Choroid plexus epithelial cell (primary cell): ENCODE measurements around the gene CAMK1G.

Source experiments
- DNase-seq: peaks from one replicate; pipeline ENCODE4 v3.0.0-alpha.2; 2010; ENCODE audit warnings: low read depth
- H3K4me3 ChIP-seq: 2 replicates; pipeline ENCODE4 v1.5.1; 2011; ENCODE audit warnings: low read depth, mild to moderate bottlenecking, control low read depth, low read length, moderate library complexity
- TF ChIP-seq, protein P1 (sequence below): conservative IDR thresholded peaks from 2 replicates; pipeline ENCODE4 v1.5.1; 2011; ENCODE audit warnings: low read depth, mild to moderate bottlenecking, control low read depth, inconsistent platforms, low read length, moderate library complexity

CAMK1G gene

DNA sequence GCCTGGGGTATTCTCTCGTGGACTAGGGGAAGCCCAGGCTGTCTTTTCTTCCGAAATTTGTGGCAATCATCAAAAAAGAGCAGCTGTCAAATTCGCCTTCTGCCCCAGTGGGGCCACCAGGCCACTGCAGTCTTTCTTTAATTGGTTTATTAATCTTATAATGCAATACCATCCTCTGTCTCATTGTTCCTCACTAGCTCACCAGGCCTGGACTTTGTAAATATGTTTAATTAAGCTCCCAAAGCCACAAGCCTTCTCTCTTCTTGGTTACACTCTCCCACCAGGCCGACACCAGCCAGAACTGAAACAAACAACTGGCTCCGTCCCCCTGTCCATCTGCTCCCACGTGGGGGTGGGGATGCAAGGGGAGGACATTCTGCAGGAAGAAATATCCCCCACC is 22.0 kb upstream of the CAMK1G start:
- DNase-seq: no peak
- no peak overlapping the region for H3K4me3 ChIP-seq
- TF ChIP-seq, protein P1, sequence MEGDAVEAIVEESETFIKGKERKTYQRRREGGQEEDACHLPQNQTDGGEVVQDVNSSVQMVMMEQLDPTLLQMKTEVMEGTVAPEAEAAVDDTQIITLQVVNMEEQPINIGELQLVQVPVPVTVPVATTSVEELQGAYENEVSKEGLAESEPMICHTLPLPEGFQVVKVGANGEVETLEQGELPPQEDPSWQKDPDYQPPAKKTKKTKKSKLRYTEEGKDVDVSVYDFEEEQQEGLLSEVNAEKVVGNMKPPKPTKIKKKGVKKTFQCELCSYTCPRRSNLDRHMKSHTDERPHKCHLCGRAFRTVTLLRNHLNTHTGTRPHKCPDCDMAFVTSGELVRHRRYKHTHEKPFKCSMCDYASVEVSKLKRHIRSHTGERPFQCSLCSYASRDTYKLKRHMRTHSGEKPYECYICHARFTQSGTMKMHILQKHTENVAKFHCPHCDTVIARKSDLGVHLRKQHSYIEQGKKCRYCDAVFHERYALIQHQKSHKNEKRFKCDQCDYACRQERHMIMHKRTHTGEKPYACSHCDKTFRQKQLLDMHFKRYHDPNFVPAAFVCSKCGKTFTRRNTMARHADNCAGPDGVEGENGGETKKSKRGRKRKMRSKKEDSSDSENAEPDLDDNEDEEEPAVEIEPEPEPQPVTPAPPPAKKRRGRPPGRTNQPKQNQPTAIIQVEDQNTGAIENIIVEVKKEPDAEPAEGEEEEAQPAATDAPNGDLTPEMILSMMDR: no peak

DNA sequence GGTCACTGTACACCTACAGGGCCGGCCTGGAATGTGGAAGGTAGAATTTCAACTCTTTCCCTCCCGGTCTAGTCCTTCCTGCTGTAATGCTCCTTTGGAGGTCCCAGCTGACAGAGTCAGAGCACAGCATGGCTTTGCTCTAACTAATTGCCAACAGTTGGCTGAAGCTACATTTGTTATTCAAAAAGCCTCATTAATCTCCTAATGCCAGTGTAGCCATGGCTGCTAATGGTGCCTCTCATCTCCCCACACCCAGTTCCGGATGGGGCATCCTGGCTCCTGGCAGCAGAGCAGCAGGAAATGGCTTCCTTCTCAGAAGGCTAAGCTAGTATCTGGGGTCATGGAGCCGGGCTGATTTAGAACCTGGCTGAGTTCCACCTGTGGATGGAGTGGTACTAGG is 18.7 kb upstream of the CAMK1G start:
- TF ChIP-seq, protein P1: no peak
- no peak overlapping the region for H3K4me3 ChIP-seq
- DNase-seq: no peak

DNA sequence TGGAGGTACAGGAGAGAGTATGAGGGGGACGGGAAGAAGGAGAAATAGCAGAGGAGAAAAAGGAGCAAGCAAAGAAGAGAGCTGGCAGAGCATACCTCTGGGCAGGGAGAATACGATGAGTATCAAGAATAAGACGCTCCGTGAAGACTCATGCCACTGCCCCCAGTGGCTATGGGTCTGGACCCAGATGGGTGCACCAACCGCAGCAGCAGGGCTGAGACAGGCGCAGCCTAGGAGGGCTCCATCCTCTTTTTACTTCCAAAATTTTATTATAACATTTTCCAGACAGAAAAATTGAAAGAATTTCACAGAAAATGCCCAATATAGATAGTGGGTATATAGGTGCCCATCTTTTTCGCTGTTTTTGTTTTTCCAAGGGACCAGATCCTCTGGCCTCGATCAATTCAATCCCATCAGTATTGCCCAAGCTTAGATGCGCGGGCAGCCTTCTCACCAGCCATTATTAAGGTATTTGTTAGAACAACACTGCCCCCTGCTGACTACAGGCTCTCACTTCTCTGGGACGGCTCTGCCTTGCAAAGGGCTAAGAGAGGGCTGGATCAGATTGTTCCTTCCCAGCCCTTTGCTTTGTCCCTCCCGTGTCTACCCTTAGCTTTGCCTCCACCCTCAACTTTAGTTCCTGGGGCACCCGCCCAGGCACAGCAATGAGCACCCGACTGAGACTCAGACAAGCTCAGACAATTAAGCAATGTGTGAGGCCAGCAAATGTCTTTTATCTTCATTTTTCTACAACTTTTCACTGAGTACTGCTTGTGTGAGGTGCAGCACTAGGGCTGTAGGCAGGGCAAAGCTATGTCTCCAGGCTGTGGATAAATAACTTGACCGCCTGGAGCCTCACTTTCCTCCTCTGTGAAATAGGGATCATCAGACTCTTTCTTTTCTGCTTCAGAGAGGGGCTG is 17.5 kb upstream of the CAMK1G start:
- peak; percentile 92 for DNase-seq
- TF ChIP-seq, protein P1: peak; percentile 85
- H3K4me3 ChIP-seq: no peak overlapping the region

DNA sequence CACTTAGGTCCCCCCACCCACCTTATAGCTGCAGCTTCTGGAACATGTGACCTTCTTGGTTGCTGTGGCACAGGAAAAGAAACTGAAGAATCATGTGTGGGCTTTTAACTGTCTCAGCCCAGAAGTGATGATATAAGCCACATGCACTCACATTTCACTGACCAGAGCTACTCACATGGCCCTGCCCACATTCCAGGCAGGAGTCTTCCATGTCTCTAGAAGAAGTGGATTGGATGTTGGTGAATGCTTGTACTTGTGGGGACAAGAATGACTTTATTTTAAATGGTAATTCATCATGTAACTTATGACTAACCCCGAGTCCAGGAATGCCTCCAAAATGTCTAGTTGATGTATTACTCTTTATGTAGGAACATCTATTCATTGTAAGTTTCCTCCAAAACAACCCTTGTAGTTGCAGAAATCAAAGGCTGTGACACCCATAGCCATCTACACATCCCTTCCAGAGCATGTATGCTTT is 15.8 kb upstream of the CAMK1G start:
- no peak overlapping the region for H3K4me3 ChIP-seq
- DNase-seq: peak; percentile 71
- TF ChIP-seq, protein P1: no peak

DNA sequence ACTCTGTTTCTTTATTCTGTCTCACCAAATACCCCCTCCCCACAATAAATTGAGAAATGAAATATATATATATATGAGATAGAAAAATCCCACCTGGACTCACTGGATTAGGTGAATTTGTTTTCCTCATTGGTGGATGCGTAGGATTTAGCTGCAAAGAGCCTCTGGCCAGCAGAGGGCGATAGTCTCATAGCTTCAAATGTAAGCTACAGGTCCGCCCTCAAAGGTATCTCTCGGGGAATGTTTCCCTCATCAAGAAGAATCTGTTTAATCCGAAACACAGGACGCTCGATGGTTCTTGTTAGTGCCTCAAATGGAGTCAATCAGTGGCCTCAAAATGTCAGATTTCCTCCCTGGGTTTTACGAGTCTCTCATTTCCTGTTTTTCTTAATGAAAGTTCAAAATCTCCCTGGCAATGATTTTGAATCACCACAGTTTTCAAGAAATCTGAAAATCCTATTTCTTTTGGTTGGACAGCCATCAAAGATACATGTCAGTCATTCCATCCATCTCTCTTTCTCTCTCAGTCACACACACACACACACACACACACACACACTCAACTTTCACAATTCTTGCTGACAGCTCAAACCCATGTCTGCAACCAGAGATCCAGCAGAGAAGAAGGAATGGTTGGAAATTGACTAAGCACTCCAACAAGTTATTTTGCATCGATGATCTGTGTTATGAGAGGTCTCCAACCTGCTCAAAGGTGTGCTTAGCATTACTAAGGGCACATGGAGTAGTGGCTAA is 13.9 kb upstream of the CAMK1G start:
- TF ChIP-seq, protein P1: peak; percentile 98
- H3K4me3 ChIP-seq: peak overlapping the region; percentile 20
- peak; percentile 91 for DNase-seq

DNA sequence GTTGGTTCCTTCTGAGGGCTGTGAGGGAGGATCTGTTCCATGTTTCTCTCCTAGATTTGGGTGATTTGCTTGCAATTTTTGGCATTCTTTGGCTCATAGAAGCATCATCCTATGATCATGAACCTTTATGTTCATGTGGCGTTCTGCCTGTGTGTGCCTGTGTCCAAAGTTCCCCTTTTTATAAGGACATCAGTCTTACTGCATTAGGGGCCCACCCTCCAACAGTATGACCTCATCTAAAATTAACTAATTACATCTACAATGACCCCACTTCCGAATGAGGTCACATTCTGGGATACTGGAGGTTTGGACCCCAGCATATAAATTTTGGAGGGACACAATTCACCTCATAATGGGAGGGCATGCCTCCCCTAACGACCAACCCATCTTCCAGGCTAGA is 12.8 kb upstream of the CAMK1G start:
- no peak overlapping the region for H3K4me3 ChIP-seq
- no peak for DNase-seq
- TF ChIP-seq, protein P1: no peak
